Naive thymus-derived CD4-positive, alpha-beta T cell (primary cell): ENCODE results near the gene CCDC69. TPM values are rescaled to one million over a fixed set of nuclear protein-coding genes. Genes with fewer than 3 reads are reported as not detected.

Source experiments
- ATAC-seq: fragments of 150-1000 bp; cut with Tn5 transposase; 2 replicates; pipeline ENCODE4 v1.10.0; 2021; ENCODE audit warnings: mild to moderate bottlenecking, moderate library complexity
- CTCF ChIA-PET: fragments of 350-600 bp; sonication (Branson Sonifier 250); formaldehyde crosslinking; loops from one replicate; lab custom pipeline; 2021; ENCODE audit warnings: antibody characterized with exemption; lab: Charles Lee
- POLR2A ChIA-PET: fragments of 350-600 bp; sonication (Branson Sonifier 250); formaldehyde crosslinking; loops from one replicate; lab custom pipeline; 2021; ENCODE audit warnings: antibody characterized with exemption, inconsistent platforms; lab: Charles Lee
- DNase-seq, 9 donors: peaks; one replicate each; pipeline versions ENCODE4 v3.0.0 to v3.0.0-alpha.2; 2020 to 2022; ENCODE audit warnings: mixed read lengths in 1 of 9
- H3K27ac ChIP-seq: one replicate; pipeline ENCODE4 v1.7.0; 2013; ENCODE audit warnings: mild to moderate bottlenecking, low read depth, low read length, moderate library complexity
- H3K27me3 ChIP-seq, 2 donors: one replicate each; pipeline ENCODE4 v1.7.0; 2013; ENCODE audit warnings: low read length in 2 of 2, mild to moderate bottlenecking in 2 of 2, moderate library complexity in 2 of 2; ENCODE audit not compliant: control insufficient read depth in 2 of 2, insufficient read depth in 2 of 2
- H3K36me3 ChIP-seq, 3 experiments: 1 replicate in 2 of 3; 2 replicates in 1 of 3; pipeline ENCODE4 v1.7.0; 2013; ENCODE audit warnings: low read length in 3 of 3, mild to moderate bottlenecking in 3 of 3, moderate library complexity in 1 of 3; ENCODE audit not compliant: insufficient read depth in 3 of 3, control insufficient read depth in 2 of 3
- H3K4me1 ChIP-seq, 2 donors: one replicate each; pipeline ENCODE4 v1.7.0; 2013; ENCODE audit warnings: low read length in 2 of 2, mild to moderate bottlenecking in 2 of 2, moderate library complexity in 1 of 2; ENCODE audit not compliant: control insufficient read depth in 2 of 2, insufficient read depth in 2 of 2
- H3K4me3 ChIP-seq: 2 replicates; pipeline ENCODE4 v1.7.0; 2013; ENCODE audit warnings: mild to moderate bottlenecking, low read length
- H3K9me3 ChIP-seq, 3 experiments: 1 replicate in 2 of 3; 2 replicates in 1 of 3; pipeline ENCODE4 v1.7.0; 2013; ENCODE audit warnings: low read length in 3 of 3; ENCODE audit not compliant: control insufficient read depth in 2 of 3
- H3K27ac Mint-ChIP-seq, 9 donors: one replicate each; pipeline ENCODE4 v1.8.0; 2020 to 2022; ENCODE audit warnings: mixed read lengths in 9 of 9, mild to moderate bottlenecking in 8 of 9, moderate library complexity in 5 of 9, inconsistent platforms in 2 of 9
- H3K27me3 Mint-ChIP-seq, 5 donors: one replicate each; pipeline ENCODE4 v1.8.0; 2021 to 2022; ENCODE audit warnings: mixed read lengths in 5 of 5, mild to moderate bottlenecking in 1 of 5
- H3K36me3 Mint-ChIP-seq, 5 donors: one replicate each; pipeline ENCODE4 v1.8.0; 2020 to 2022; ENCODE audit warnings: mixed read lengths in 5 of 5, mild to moderate bottlenecking in 3 of 5, inconsistent platforms in 1 of 5
- H3K4me1 Mint-ChIP-seq, 7 donors: one replicate each; pipeline ENCODE4 v1.8.0; 2020 to 2022; ENCODE audit warnings: mixed read lengths in 7 of 7, mild to moderate bottlenecking in 3 of 7, inconsistent platforms in 1 of 7
- H3K4me3 Mint-ChIP-seq, 10 donors: one replicate each; pipeline ENCODE4 v1.8.0; 2020 to 2022; ENCODE audit warnings: mild to moderate bottlenecking in 10 of 10, mixed read lengths in 10 of 10, moderate library complexity in 6 of 10, inconsistent platforms in 2 of 10
- H3K9me3 Mint-ChIP-seq, 11 donors: one replicate each; pipeline ENCODE4 v1.8.0; 2020 to 2022; ENCODE audit warnings: mixed read lengths in 11 of 11, mild to moderate bottlenecking in 4 of 11, inconsistent platforms in 1 of 11, moderate library complexity in 1 of 11
- intact Hi-C, 2 donors: fragments of 100-400 bp; cut with micrococcal nuclease; formaldehyde crosslinking; loops; one replicate each; pipeline ENCODE4 v1.15.1; 2023
- polyA plus RNA-seq, 2 donors: library from polyadenylated mRNA; unstranded; fragments of 300-500 nt; fragmentation: Illumina TruSeq; gene quantifications; one replicate each; pipeline ENCODE4 v1.2.3, GENCODE V29; 2021
- total RNA-seq, 6 experiments: library from RNA in 5 of 6; stranded (reverse) in 5 of 6; gene quantifications; 1 replicate in 5 of 6; 2 replicates in 1 of 6; pipeline ENCODE4 v1.2.3 and lab custom pipeline; 2021 to 2026

Gene CCDC69
- total and polyA plus RNA-seq, 7 experiments from 2014 or later: 63.6 to 112 (median 94.1) TPM

DNA sequence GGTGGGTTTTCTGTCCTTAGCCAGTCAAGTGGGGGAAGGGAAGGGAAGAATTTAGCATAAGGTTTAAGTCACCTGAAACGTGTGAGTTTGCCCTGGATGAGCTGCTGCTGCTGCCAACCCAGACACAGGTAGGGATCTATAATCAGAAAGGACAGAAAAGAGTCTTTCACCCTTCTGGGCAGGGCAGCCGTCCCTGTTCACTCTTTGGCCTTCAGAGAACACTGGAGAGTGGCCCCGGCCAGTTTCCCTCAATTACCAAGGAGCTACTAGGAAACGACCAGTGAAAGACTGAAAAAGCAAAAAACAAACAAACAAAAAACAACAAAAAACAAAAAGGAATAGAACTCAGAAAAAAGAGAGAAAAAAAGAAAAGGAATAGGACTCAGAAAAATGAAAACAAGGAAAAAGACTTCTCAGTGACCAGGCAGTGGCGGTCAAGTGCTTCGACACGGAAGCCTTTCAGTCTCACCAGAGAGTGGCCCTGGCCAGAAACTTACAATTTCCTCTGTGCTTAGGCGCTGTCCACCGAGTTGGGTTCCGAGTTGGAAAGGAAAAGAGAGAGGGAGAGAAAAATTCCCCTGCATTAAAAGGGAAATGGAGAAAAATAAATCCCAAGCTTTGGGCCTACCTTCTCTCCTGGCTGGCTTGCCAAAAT is 26.6 kb upstream of the CCDC69 start:
- peaks cover 16 to 47% (median 36%) of the 10 kb centered on the region in 7 donors for H3K4me1 Mint-ChIP-seq
- intact Hi-C loops: no loop called here
- POLR2A ChIA-PET: interaction anchor here (4.8 kb wide), 1 partner anchor 28 kb away, joined by 45 read pairs; the partner anchor contains the start of gene CCDC69

DNA sequence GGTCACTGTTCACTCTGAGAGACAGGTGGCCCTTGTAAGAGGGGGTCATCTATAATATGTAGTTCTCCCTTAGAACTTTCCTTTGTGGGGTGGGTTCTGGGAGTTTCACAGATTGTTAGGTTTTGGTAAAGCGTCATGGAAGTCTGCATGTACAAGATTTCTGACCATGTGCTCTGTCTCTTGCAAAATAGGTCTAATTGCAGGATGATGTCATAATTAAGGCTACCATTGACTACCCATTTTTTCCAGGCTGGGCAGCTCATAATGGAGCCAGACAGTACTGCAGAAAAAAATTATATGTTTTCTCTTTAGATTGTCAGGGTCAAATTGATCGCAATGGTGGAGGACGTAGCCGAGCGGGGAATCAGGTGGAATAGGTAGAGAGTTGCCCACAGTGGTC is 25.4 kb upstream of the CCDC69 start:
- H3K27me3 ChIP-seq: no peaks in the 10 kb centered on the region
- H3K4me1 ChIP-seq: peaks cover 11 to 21% of the 10 kb centered on the region in 2 donors
- no peak overlapping the region for H3K27ac ChIP-seq
- no peak overlapping the region for H3K27ac Mint-ChIP-seq
- DNase-seq: no peak
- H3K9me3 Mint-ChIP-seq: no peaks in the 10 kb centered on the region
- H3K36me3 Mint-ChIP-seq: peaks cover 0 to 3% (median 0%) of the 10 kb centered on the region in 5 donors
- no peaks in the 10 kb centered on the region for H3K36me3 ChIP-seq
- no peak for ATAC-seq
- no peak overlapping the region for H3K4me3 Mint-ChIP-seq
- no peaks in the 10 kb centered on the region for H3K27me3 Mint-ChIP-seq
- H3K4me1 Mint-ChIP-seq: peaks cover 15 to 44% (median 31%) of the 10 kb centered on the region in 7 donors
- no peak overlapping the region for H3K4me3 ChIP-seq
- CTCF ChIA-PET: no interaction called here
- no peaks in the 10 kb centered on the region for H3K9me3 ChIP-seq
- POLR2A ChIA-PET: interaction anchor here (4.8 kb wide), 1 partner anchor 27 kb away, joined by 45 read pairs; the partner anchor contains the start of gene CCDC69
- intact Hi-C loops: no loop called here

More for the DNA sequence above, 26.6 kb upstream of the CCDC69 start:
- Mint-ChIP-seq H3K4me3 (peak overlapping the region in 8 of 10 donors; percentile 32 to 95 (median 69)), H3K9me3 (no peaks in the 10 kb centered on the region), H3K27me3 (no peaks in the 10 kb centered on the region), H3K27ac (peak overlapping the region in 4 of 9 donors; percentile 2 to 95 (median 89)), H3K36me3 (no peaks in the 10 kb centered on the region)
- CTCF ChIA-PET: interaction anchor here (0.8 kb wide), 1 partner anchor 125 kb away, joined by 3 read pairs; no protein-coding TSS in a partner anchor
- no peaks in the 10 kb centered on the region for H3K36me3 ChIP-seq
- no peaks in the 10 kb centered on the region for H3K9me3 ChIP-seq
- no peak overlapping the region for H3K4me3 ChIP-seq
- DNase-seq: no peak
- no peak for ATAC-seq
- no peaks in the 10 kb centered on the region for H3K27me3 ChIP-seq
- peaks cover 11 to 21% of the 10 kb centered on the region in 2 donors for H3K4me1 ChIP-seq
- H3K27ac ChIP-seq: no peak overlapping the region

DNA sequence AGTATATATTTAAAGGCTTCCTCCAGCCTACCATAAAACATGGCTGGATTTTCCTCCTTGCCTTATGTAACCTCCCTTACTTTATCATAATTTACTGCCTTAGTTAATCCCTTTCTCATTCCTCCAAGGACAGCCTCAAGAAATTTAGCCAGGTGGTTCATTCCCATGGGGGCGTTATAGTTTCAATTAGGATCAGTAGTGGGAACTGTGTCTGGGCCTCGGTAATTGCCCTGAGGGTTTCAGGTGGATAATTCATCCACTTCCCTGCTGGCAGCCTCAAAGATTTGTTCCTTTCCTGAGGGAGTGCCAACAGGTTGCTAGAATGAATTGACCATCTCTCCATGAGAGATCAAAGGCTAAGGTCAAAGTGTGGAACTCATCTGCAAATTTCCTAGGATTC is 24.8 kb upstream of the CCDC69 start:
- DNase-seq (no peak), ATAC-seq (no peak)
- no peak overlapping the region for H3K4me3 ChIP-seq
- peaks cover 5 to 25% of the 10 kb centered on the region in 2 donors for H3K4me1 ChIP-seq
- Mint-ChIP-seq H3K27ac (no peak overlapping the region), H3K36me3 (peaks cover 0 to 7% (median 0%) of the 10 kb centered on the region in 5 donors), H3K9me3 (no peaks in the 10 kb centered on the region), H3K4me3 (no peak overlapping the region), H3K4me1 (peaks cover 9 to 44% (median 25%) of the 10 kb centered on the region in 7 donors), H3K27me3 (no peaks in the 10 kb centered on the region)
- intact Hi-C loops: no loop called here
- ChIA-PET CTCF (interaction anchor here (1.2 kb wide), 1 partner anchor 123 kb away, joined by 5 read pairs; no protein-coding TSS in a partner anchor), POLR2A (no interaction called here)
- no peaks in the 10 kb centered on the region for H3K9me3 ChIP-seq
- H3K27ac ChIP-seq: no peak overlapping the region
- H3K27me3 ChIP-seq: no peaks in the 10 kb centered on the region
- no peaks in the 10 kb centered on the region for H3K36me3 ChIP-seq

DNA sequence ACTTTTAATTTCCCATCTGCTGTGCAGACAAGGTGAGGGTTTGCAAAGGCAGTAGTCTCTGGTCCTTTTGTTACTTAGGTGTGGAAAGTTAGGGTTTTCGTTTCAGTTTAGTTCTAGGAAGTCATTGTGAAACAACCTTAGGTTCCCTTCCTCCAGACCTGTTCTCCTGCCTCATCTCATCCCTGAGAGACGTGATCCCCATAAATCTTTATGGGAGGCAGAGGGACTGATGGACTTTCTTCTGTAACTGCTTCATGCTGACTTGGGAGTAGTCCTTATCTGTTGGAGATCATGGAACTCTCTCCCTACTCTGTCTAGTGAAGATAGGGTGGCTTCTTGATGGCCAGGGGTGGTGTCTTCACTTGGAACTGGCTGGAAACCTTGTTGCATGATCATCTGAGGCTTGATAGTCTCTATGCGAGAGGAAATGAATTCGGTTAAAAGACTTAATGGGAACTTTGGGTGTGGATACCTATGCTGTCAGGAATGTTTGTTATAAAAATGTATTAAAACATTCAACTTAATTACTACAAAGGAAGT is 21.9 kb upstream of the CCDC69 start:
- Mint-ChIP-seq H3K36me3 (peaks cover 0 to 7% (median 0%) of the 10 kb centered on the region in 5 donors), H3K27me3 (no peaks in the 10 kb centered on the region), H3K27ac (no peak overlapping the region), H3K9me3 (no peaks in the 10 kb centered on the region), H3K4me1 (peaks cover 0 to 38% (median 5%) of the 10 kb centered on the region in 7 donors), H3K4me3 (no peak overlapping the region)
- Histone ChIP-seq H3K27me3 (no peaks in the 10 kb centered on the region), H3K4me3 (no peak overlapping the region), H3K9me3 (no peaks in the 10 kb centered on the region), H3K36me3 (no peaks in the 10 kb centered on the region), H3K4me1 (peaks cover 0 to 10% of the 10 kb centered on the region in 2 donors), H3K27ac (no peak overlapping the region)
- intact Hi-C loops: no loop called here
- ChIA-PET POLR2A (no interaction called here), CTCF (no interaction called here)
- ATAC-seq: no peak
- DNase-seq: no peak

DNA sequence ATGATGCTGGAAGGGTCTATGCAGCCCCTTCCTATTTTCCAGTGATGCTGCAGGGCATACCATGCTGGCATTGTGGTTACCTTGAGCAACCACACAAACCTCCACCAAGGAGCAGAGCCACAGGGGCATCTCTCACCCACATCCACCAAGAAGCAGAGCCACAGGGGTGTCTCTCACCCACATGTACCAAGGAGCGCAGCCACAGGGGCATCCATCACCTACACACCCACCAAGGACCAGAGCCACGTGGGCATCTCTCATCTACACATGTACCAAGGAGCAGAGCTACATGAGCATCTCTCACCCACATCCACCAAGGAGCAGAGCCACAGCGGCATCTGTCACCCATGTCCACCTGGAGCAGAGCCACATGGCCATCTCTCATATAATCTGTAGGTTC is 20.3 kb upstream of the CCDC69 start:
- ATAC-seq (no peak), DNase-seq (no peak)
- Mint-ChIP-seq H3K27me3 (no peaks in the 10 kb centered on the region), H3K27ac (no peak overlapping the region), H3K4me1 (peaks cover 0 to 39% (median 3%) of the 10 kb centered on the region in 7 donors), H3K4me3 (no peak overlapping the region), H3K36me3 (peaks cover 0 to 7% (median 0%) of the 10 kb centered on the region in 5 donors), H3K9me3 (no peaks in the 10 kb centered on the region)
- Histone ChIP-seq H3K27ac (no peak overlapping the region), H3K4me1 (peaks cover 3 to 5% of the 10 kb centered on the region in 2 donors), H3K27me3 (no peaks in the 10 kb centered on the region), H3K4me3 (no peak overlapping the region), H3K9me3 (no peaks in the 10 kb centered on the region), H3K36me3 (no peaks in the 10 kb centered on the region)
- ChIA-PET POLR2A (no interaction called here), CTCF (no interaction called here)
- intact Hi-C loops: no loop called here

DNA sequence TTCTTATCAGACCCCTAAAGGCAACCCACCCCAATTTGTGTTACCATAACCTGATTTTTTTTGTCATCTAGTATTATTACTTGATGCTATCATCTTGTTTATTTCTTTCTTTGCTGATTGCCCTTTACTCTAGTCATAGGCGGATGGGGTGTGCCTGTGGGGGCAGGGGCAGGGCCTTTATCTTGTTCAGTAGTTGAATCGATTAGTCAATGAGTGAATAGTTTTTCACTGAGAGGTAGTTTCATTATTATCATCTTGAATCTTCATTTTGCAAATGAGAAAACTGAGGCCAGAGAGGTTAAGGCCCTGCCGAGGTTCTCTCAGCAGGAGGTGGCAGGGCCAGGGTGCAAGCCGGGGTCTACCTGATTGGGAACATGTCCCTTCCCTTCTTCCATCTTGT is 19.7 kb upstream of the CCDC69 start:
- POLR2A ChIA-PET: no interaction called here
- no peak overlapping the region for H3K4me3 ChIP-seq
- no peaks in the 10 kb centered on the region for H3K36me3 ChIP-seq
- intact Hi-C loops: no loop called here
- ATAC-seq: no peak
- CTCF ChIA-PET: no interaction called here
- no peak overlapping the region for H3K27ac ChIP-seq
- no peaks in the 10 kb centered on the region for H3K27me3 Mint-ChIP-seq
- DNase-seq: no peak
- no peaks in the 10 kb centered on the region for H3K9me3 ChIP-seq
- no peaks in the 10 kb centered on the region for H3K27me3 ChIP-seq
- H3K4me1 Mint-ChIP-seq: peaks cover 0 to 42% (median 7%) of the 10 kb centered on the region in 7 donors
- no peak overlapping the region for H3K4me3 Mint-ChIP-seq
- H3K9me3 Mint-ChIP-seq: no peaks in the 10 kb centered on the region
- peaks cover 5% of the 10 kb centered on the region in 2 donors for H3K4me1 ChIP-seq
- H3K36me3 Mint-ChIP-seq: peaks cover 0 to 7% (median 0%) of the 10 kb centered on the region in 5 donors
- H3K27ac Mint-ChIP-seq: no peak overlapping the region
